ENCODE results near the gene NRN1L. TPM values are rescaled to one million over a fixed set of nuclear protein-coding genes. Genes with fewer than 3 reads are reported as not detected.
A peak's percentile ranks its signal among the peaks of the same experiment; 100 is the strongest.

NRN1L gene
- total and polyA plus RNA-seq, 7 donors: 1.1 TPM; not detected in 6

DNA sequence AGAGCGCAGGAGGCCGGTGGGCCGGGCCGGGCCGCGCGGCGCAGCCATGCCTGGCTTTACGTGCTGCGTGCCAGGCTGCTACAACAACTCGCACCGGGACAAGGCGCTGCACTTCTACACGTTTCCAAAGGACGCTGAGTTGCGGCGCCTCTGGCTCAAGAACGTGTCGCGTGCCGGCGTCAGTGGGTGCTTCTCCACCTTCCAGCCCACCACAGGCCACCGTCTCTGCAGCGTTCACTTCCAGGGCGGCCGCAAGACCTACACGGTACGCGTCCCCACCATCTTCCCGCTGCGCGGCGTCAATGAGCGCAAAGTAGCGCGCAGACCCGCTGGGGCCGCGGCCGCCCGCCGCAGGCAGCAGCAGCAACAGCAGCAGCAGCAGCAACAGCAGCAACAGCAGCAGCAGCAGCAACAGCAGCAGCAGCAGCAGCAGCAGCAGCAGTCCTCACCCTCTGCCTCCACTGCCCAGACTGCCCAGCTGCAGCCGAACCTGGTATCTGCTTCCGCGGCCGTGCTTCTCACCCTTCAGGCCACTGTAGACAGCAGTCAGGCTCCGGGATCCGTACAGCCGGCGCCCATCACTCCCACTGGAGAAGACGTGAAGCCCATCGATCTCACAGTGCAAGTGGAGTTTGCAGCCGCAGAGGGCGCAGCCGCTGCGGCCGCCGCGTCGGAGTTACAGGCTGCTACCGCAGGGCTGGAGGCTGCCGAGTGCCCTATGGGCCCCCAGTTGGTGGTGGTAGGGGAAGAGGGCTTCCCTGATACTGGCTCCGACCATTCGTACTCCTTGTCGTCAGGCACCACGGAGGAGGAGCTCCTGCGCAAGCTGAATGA, 42.0 kb upstream of the NRN1L start:
- H3K4me3 ChIP-seq: peak overlapping the region; percentile 61 to 94 (median 78)
- WGBS, 2 donors: 0 to 1% methylated on average over 67 of the region's 67 CpGs
- H3K9me3 ChIP-seq: no peaks in the 10 kb centered on the region
- H3K4me1 ChIP-seq: peaks cover 0 to 47% (median 44%) of the 10 kb centered on the region in 4 donors
- peak in 1 of 4 donors; percentile 1 for TF ChIP-seq POLR2AphosphoS5 (IDR thresholded peaks at IDR 0.05)
- TF ChIP-seq, protein P1, sequence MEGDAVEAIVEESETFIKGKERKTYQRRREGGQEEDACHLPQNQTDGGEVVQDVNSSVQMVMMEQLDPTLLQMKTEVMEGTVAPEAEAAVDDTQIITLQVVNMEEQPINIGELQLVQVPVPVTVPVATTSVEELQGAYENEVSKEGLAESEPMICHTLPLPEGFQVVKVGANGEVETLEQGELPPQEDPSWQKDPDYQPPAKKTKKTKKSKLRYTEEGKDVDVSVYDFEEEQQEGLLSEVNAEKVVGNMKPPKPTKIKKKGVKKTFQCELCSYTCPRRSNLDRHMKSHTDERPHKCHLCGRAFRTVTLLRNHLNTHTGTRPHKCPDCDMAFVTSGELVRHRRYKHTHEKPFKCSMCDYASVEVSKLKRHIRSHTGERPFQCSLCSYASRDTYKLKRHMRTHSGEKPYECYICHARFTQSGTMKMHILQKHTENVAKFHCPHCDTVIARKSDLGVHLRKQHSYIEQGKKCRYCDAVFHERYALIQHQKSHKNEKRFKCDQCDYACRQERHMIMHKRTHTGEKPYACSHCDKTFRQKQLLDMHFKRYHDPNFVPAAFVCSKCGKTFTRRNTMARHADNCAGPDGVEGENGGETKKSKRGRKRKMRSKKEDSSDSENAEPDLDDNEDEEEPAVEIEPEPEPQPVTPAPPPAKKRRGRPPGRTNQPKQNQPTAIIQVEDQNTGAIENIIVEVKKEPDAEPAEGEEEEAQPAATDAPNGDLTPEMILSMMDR (IDR thresholded peaks at IDR 0.05): peak in 1 of 4 experiments; percentile 19
- TF ChIP-seq EP300 (IDR thresholded peaks at IDR 0.05): no peak
- TF ChIP-seq POLR2A (IDR thresholded peaks at IDR 0.05): no peak
- no peaks in the 10 kb centered on the region for H3K27me3 ChIP-seq
- peak overlapping the region; percentile 96 to 99 (median 99) for H3K27ac ChIP-seq
- H3K36me3 ChIP-seq: no peaks in the 10 kb centered on the region
- peak; percentile 82 for DNase-seq
- intact Hi-C loops (cut with DNase I): loop anchor here (5.0 to 10.0 kb wide), 2 partner anchors 95 to 318 kb away; partner anchors contain the start of genes PSMB10 and RIPOR1

DNA sequence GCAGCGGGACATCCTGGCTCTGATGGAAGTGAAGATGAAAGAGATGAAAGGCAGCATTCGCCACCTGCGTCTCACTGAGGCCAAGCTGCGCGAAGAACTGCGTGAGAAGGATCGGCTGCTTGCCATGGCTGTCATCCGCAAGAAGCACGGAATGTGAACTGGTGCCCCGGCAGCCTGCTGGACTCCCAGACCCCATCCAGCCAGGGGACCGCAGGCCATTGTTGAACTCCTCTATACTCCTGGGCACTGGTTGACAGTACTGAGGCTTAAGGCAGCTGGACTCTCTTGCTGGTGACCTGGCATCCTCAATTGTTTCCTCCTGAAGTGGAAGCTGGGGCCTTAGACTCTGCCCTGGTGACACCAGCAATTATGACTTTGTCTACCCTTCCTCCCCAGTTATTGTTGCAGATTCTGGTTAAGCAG, 41.3 kb upstream of the NRN1L start:
- no peaks in the 10 kb centered on the region for H3K9me3 ChIP-seq
- H3K27me3 ChIP-seq: no peaks in the 10 kb centered on the region
- peak overlapping the region; percentile 61 to 94 (median 78) for H3K4me3 ChIP-seq
- peak overlapping the region; percentile 96 to 99 (median 99) for H3K27ac ChIP-seq
- 11 to 16% methylated on average over 11 of the region's 11 CpGs for WGBS, 2 donors
- no peak for TF ChIP-seq POLR2AphosphoS5 (IDR thresholded peaks at IDR 0.05)
- H3K36me3 ChIP-seq: no peaks in the 10 kb centered on the region
- intact Hi-C loops (cut with DNase I): loop anchor here (5.0 to 10.0 kb wide), 2 partner anchors 94 to 319 kb away; partner anchors contain the start of genes PSMB10 and RIPOR1
- H3K4me1 ChIP-seq: peaks cover 0 to 53% (median 50%) of the 10 kb centered on the region in 4 donors
- peak; percentile 73 for DNase-seq

DNA sequence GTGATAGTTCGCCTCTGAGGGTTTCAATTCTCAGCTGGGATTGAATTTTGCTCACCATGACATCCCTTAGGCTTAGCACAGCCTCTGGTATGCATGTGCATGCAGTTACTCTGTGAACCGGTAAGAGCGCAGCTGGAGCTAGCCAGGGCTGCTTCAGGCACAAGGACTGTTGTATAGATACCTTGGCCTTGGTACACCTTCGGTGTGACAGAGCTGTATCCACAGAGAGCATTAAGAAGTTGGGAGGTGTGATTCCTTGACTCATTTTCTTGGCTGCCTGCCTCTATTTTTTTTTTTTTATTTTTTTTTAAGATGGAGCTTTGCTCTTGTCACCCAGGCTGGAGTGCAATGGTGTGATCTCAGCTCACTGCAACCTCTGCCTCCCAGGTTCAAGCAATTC, 40.2 kb upstream of the NRN1L start:
- Histone ChIP-seq H3K27me3 (no peaks in the 10 kb centered on the region), H3K27ac (peak overlapping the region; percentile 96 to 99 (median 99)), H3K9me3 (no peaks in the 10 kb centered on the region), H3K36me3 (no peaks in the 10 kb centered on the region), H3K4me3 (peak overlapping the region in 2 of 4 donors; percentile 68 to 88), H3K4me1 (peaks cover 0 to 62% (median 59%) of the 10 kb centered on the region in 4 donors)
- TF ChIP-seq EP300 (IDR thresholded peaks at IDR 0.05) (no peak), POLR2AphosphoS5 (IDR thresholded peaks at IDR 0.05) (no peak), POLR2A (IDR thresholded peaks at IDR 0.05) (no peak)
- TF ChIP-seq, protein P1 (IDR thresholded peaks at IDR 0.05): no peak
- WGBS, 2 donors: 86 to 88% methylated on average over 4 of the region's 4 CpGs
- DNase-seq: no peak
- intact Hi-C loops (cut with DNase I): loop anchor here (5.0 to 10.0 kb wide), 2 partner anchors 93 to 320 kb away; partner anchors contain the start of genes PSMB10 and RIPOR1

DNA sequence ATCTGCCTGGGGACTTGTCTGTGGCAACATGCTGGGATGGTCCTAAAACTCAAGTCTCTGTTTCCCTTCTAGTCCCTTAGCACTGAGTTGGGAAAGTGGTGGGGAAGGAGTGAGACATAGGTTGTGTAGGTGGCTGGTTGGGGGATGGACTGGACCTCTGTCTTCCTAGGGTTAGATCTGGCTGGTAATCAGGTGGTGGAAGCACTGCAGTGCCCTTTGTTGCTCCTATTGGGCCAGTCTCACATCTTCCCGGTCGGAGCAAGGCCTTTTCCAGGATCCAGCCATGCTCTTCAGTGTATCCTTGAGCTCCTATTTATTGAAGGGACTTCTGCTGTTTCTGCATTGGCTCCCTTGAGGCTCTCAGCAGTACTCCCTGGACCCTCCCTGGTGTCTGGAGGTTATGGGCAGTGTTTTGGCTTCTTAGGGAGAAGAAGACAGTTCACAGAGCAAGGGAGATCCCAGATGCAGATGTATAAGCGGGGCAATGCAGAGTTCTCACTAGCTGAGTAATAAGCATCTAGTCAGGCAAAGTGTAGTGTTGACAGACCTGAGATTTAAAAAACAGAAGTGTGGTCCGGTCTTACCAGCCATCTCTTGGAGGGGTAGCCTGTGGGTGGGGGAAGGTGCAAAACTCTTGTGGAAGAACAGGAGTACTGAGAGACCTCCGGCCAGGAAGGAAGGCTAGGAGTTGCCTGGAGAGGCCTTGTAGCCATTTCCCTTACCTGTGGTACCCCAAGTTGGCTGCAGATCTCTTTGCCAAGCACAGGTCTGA, 39.2 kb upstream of the NRN1L start:
- no peak for DNase-seq
- intact Hi-C loops (cut with DNase I): loop anchor here (2.0 to 10.0 kb wide), 5 partner anchors 39 to 618 kb away; partner anchors contain the start of genes NRN1L, PSKH1, RANBP10 and RIPOR1
- H3K36me3 ChIP-seq: no peaks in the 10 kb centered on the region
- 73 to 78% methylated on average over 5 of the region's 5 CpGs for WGBS, 2 donors
- H3K27ac ChIP-seq: peak overlapping the region; percentile 96 to 99 (median 99)
- no peak for TF ChIP-seq POLR2AphosphoS5 (IDR thresholded peaks at IDR 0.05)
- no peak for TF ChIP-seq EP300 (IDR thresholded peaks at IDR 0.05)
- TF ChIP-seq POLR2A (IDR thresholded peaks at IDR 0.05): no peak
- TF ChIP-seq, protein P1 (IDR thresholded peaks at IDR 0.05): no peak
- H3K4me3 ChIP-seq: peak overlapping the region; percentile 67 to 89 (median 85)
- H3K4me1 ChIP-seq: peaks cover 0 to 62% (median 59%) of the 10 kb centered on the region in 4 donors
- H3K9me3 ChIP-seq: no peaks in the 10 kb centered on the region
- H3K27me3 ChIP-seq: no peaks in the 10 kb centered on the region
